COR-L47 (cell line): Measurements from ENCODE around the gene THBD.

Experiments used
- DNase-seq: peaks from one replicate; lab custom pipeline; 2025; lab: John Stamatoyannopoulos, UW

The THBD gene

DNA sequence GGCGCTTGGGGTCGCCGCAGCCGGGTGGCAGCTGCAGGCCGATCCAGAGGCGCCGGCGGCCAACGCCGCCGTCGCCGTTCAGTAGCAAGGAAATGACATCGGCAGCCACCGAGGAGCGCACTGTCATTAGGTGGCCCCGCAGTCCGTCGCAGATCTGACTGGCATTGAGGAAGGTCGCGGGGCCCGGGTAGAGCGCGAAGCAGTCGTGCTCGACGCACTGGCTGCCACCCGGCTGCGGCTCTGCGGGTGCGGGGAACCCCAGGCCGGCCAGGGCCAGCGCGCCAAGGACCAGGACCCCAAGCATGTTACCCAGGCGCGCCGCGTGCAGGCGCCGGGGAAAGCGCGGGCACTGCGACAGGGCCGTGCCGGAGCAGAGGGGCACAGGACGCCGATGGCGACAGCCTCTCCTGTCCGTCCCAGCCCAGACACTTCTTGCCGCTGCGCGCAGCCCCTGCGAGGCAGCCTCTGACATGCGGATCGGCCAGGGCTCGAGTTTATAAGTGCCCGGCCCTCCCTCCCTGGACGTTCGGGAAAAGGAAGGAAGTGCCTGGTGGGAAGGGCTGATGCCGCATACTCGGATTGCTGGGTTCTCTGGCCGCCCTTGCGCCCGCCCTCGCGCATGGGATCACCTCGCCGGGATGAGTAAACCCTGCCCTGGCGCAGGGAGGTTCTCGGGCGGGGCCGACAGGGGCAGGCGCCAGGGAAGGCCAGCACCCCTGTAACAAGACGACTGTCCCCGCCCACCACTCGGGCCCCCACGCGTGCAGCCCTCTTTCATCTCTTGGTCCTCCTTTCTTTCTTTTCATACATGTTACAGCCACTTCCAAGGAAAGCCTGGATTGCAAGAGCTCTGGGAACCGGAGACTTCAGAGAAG, at the start of gene THBD:
THBD (minus strand) TSS at position 472 of the 875 bp plus-strand sequence; CDS start at position 304, 168 bp downstream.
- DNase-seq: no peak

DNA sequence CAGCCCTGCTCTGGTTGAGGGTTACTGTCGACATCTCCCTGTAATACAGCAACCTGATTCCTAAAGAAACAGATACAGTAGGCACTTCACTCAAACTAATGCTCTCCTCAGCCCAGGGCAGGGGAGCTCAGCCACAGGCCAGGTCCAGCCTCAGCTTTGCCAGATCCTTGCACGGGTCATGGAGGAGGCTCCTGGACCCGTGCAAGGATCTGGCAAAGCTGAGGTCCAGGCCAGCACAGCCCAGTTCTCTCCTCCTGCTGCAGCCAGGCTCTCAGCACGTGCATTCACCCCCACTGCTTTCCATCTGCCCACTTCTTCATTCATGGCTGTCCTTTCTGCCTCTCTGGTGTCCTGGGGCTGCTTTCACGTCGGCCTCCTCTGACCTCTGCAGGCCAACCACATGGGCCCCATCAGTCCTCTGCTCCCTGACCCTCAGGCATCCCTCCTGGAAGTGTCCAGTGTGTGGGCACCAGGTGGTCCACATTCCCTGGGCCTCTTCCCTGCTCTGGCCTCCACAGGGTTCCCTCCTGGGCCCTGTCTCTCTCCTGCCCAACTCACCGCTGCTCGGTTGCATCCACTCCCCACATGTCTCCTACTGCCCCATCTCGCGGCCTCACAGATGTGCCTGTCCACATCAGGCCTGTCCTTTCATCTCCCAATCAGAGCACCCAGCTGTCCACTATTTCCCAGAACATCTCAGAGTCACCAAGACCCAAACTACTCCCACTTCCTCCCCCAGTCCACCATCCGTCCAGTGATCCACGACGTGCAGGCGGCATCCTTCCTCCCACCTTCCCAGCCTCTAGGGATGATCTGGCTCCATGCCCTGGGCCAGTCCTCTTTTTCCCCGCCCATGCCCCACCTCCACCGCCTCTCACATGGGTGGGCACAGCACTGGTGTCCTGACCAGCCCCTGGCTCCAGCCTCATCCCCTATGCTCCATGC, 48.4 kb upstream of the THBD start:
- DNase-seq: no peak

DNA sequence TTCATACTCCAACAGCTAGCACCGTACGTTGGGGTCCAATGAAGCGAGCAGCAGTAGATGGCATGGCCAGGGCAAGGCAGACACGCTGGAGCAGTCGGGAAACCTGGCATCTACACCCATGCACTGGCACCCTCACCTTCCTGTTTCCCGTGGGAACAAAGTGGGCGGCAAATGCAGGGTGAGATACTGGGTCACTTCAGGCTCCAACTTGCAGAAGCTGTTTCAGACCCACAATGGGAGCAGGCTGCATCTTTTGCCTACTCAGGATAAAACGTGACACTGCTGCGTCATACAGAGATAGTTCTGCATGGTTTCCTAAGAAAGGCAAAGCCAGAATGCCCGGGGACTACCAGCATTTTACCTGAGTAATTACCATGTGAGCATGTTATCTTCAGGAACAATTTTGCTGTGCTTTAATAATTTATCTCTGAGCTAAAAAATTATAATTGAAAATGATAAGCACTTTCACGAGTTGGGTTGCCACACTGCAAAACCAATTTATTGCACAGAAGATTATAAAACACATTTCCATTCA, 47.6 kb upstream of the THBD start:
- DNase-seq: no peak

GRCh38 chr20:23096097-23096496, 46.6 kb upstream of the THBD start:
- DNase-seq: no peak

DNA sequence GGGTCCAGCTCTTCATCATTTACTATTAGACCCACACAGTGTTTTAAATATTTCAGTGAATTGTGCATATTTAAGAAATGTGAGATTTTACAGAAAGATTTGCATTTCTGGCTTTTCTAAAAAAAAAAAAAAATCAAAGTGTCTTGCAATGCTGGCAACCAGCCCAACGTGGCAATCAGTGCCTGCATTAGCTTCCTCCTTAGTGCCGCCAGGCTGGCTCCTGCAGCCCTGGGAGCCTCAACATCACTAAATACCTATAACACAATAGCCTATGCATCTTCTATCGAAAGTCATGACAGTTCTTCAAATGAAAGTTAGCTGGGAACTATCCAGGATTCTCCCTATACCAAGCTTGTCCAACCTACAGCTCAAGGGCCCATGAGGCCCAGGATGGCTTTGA, 46.0 kb upstream of the THBD start:
- DNase-seq: no peak

DNA sequence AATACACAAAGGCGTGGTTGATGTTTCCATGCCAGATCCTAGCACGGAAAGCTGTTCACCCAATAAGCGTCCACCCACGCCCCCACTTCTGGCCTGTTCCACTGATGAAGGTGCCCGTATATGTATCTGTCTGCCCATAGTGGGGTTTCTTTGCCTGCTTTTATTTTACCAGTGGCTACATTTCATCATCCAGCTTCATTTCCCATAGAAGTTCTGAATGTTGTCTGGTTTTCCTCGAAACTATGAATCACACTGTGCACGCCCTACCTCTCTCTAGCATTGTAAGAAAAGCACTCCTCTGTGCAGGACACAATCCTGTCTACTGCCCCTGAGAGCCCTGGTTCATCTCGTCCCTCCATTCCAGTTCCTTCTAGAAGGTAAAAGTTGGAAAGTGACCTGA, 45.5 kb upstream of the THBD start:
- DNase-seq: no peak

GRCh38 chr20:23094213-23094896, 44.9 kb upstream of the THBD start:
- DNase-seq: no peak

DNA sequence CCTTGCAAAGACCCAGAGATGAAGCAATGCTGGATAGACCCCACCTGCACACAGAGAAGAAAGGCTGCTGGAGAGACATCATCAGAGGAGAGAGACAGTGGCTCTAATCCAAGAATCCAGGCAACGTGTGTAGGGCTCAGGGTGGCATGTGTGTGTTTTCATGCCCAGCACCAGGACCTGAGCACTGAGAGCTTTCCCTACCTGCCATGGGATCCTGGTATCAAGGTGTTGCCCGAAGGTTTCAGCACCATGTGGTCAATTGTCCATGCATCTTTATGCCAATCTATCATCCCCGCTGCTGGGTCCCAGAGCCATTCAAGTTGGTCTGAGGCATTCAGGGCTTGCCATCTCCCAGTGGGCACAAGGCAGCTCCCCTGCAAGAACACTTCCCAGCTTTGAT, 44.1 kb upstream of the THBD start:
- DNase-seq: no peak

DNA sequence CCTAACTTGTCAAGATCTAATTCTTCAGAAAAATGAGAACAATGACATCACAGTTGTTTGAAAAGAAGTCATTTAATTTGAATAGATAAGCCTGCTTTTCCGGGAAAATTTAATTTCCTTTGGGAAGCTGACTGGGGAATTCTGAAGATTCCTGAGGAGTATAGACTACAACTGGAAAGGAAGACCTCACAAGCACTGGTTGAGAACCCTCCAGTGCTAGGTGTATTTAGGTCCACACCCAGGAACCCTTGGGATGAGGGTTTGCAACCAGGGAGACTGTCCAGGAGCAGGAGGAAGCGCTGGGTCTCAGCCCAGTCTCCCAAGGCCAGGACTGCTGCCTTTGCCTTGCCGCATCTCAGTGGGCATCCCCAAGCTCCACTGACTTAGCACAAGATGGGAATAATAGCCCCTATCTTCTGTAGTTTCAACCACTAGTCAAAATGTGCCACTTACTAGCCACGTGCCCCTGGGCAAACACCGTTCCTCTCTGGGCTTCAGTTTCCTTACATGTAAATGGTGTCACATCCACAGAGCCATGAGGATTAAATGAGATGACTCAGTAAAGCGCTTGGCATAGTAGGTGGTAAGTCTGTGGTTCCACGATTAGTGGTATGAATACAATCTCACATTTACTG, 43.5 kb upstream of the THBD start:
- no peak for DNase-seq

DNA sequence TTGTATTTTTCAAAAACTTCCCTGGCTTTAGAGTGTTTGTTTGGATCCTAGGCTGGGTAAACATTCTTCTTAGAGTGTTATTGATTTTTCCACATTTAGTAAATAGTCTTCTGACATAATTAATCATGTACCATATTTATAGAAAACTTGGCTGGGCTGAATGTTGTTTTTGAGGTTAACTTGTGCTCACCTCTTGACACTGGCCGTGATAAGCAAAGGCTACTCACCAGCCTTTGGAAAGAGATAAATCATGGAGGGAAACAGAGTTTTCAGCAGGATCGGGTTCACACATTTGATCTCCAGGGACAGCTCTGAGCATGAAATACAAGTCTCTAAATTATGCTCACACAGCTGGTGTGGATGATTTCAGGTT, 42.9 kb upstream of the THBD start:
- DNase-seq: no peak

GRCh38 chr20:23091721-23092383, 42.4 kb upstream of the THBD start:
- no peak for DNase-seq

DNA sequence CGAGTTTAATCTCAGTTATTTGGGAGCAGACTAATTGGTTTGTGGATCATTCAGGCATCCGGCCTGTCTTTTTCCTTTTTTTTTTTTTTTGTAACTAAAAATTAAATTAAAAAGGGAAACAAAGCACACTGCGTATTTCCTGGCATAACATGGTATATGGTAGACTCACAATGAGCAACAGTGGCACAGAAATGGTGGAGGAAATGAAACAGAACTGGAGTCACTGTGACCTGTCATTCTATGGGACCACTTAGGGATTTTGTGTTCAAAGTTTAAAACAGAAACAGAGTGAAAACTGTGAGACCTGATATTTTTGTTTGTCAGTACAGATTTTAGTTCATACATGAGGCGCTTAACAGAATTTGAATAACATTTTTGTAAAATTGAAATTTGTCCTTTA, 41.4 kb upstream of the THBD start:
- DNase-seq: no peak

DNA sequence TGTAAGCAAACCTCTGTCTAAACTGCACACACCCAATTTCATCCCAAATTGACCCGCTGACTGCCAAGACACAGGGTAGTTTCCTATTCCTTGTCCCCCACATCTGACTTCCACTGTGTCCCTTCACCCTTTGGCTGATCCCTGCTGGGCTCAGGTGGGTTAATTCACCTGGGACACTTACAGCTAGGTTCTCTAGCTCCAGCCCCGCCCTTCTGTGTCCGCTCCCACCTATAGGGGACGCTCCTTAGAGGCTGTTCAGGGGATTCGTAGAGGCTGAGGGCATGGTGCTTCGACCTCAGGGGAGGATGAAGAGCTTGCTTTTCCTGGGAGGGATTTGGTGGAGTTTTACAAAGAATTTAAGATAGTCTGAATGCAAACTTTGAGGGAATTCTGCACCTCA, 40.7 kb upstream of the THBD start:
- DNase-seq: no peak

DNA sequence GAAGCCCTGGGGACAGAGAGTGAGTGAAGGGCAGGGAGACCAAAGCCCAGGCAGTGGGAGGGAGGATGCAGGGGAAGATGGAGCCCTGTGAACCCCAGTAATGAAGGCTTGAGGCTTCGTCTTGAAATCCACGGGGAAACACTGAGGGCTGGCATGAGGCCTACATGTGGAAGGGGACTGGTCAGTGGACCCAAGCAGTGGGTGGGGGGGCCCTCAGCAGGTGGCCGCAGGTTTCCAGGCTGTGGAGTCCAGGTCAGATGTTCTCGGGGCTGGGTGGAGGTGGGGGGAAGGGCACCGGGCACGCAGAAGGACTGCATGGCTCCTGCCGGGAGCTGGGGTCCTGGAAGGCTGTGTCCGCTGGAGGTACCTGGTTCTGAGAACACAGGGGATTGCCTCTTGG, 39.4 kb upstream of the THBD start:
- DNase-seq: no peak

DNA sequence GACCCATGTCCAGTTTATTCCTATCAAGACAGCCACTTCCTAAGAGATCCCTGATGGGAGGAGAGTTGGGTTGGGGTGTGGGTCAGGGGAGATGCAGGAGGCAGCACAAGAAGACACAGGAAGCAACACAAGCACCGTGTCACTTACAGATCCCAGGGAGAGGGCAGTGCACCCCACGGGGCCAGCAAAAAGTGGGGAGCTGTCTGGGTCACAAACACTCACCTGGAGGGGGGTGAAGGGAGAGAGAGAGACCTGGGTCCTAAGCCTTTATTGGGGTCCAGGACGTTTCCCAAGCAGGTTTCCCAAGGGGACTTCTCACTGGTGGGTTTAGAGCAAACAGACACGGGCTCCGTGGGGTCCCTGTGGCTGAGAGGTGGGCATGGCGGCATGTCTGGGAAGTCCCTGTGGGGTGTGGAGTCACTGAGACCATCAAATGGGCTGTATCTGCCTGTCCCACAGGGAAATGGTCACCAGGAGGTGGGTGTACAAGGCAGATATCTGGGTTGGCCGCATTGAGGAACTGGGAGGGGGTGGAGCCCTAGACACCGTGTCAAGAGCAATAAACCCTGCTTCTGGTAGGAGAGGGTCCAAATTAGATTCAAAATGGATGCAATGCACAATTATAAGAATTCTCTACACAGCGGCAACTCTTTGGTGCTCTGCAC, 38.2 kb upstream of the THBD start:
- no peak for DNase-seq

DNA sequence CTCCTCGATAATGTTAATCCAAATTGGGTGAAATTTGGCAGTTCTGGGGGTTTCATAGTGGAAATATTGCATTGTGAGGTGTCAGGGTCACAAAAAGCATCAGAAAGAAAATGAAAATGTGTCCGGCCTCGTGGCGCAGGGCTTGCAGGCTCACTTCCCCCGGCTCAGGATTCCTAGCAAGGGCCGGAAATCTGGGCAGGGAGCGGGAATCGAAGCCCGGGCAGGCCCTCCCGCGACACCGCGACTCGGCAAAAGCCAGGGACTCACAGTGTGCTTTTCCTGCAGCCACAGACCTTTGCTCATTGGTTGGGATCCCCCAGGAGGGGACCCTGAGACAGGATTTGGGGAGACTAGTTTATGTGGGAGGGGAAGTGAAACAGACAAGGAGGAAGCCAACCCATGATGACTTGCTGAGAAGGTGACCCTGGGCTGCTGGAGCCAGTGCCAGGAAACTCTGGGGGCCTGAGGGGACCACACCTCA, 37.5 kb upstream of the THBD start:
- DNase-seq: no peak

- no peak for DNase-seq
Observed at GRCh38 chr20:23086056-23086566, 36.6 kb upstream of the THBD start, which contains the start of gene CD93. CD93 (minus strand) TSS chr20:23086324; CDS start chr20:23086192, 132 bp downstream.

DNA sequence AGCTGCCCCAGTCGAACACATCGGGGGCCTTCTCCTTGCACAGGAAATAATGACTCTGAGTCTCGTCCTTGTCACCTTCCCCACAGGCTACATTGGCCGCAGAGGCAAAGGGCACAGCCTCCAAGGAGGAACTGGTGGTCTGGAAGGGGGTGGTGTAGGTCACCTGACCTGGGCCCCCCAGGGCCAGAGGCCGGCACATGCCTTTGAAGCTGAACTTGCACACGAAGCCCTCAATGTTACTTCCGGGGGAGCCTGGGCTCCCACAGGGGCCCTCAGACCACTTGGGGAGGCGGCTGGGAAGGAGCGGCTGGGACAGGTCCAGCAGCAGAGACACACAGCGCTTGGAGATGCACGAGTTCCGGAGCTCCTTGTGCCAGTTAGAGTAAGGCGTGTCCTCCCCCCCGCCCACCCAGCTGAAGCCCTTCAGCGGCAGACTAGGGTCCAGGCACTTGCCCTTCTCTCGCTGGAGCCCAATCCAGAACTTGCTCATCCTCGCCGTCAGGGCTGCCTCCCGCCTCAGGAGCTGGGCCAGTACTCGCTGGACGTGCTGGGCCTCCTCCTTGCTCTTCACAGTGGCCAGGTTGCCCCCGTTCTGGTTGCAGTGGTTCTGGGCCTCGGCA, 36.1 kb upstream of the THBD start:
- DNase-seq: no peak

DNA sequence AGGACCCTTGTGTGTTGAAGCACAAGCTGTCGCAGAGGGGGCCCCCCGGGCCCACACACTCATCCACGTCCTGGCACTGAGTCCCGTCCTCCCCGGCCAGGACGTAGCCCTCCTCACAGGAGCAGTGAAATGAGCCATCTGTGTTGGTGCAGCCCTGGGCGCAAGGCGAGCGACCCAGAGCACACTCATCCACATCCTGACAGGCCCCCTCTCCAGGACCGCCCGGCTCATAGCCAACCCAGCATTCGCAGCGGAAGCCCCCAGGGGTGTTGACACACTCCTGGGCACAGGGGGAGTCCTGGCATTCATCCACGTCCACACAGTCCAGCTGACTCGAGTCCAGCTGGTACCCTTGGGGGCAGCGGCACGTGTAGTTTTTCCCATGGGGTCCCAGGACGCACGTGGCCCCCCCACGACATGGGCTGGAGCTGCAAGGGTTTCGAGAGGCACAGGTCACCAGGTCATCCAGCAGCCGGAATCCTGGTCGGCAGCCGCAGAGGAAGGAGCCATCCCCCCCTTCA, 35.4 kb upstream of the THBD start:
- no peak for DNase-seq
